HEK293 (cell line): ENCODE measurements around the gene DPYSL4.

Experiments
- CTCF ChIA-PET: fragments of 350-600 bp; formaldehyde crosslinking; extraction: SDS; loops from one replicate; lab custom pipeline; 2021; ENCODE audit warnings: antibody characterized with exemption; lab: Yijun Ruan, JAX
- POLR2A ChIA-PET: fragments of 300-600 bp; formaldehyde crosslinking; extraction: SDS; loops from one replicate; lab custom pipeline; 2020; ENCODE audit warnings: antibody characterized with exemption, inconsistent platforms; lab: Yijun Ruan, JAX
- H3K27ac ChIP-seq: fragments of 200-500 bp; sonication (Bioruptor generic); 2 replicates; pipeline ENCODE4 v1.5.1; 2014; ENCODE audit warnings: low read depth, low read length, control low read depth, inconsistent platforms; ENCODE audit errors: extremely low read depth
- H3K36me3 ChIP-seq, 2 experiments: fragments of 200-500 bp in 1 of 2; sonication (Bioruptor generic) in 1 of 2; 1 replicate in 1 of 2; 2 replicates in 1 of 2; pipeline ENCODE4 v1.5.1; 2014 to 2017; ENCODE audit warnings: inconsistent platforms in 2 of 2, low read length in 2 of 2; ENCODE audit not compliant: control insufficient read depth in 2 of 2, insufficient read depth in 1 of 2
- H3K4me1 ChIP-seq: fragments of 200-500 bp; sonication (Bioruptor generic); 2 replicates; pipeline ENCODE4 v1.5.1; 2014; ENCODE audit warnings: mild to moderate bottlenecking, low read length, inconsistent platforms; ENCODE audit not compliant: control insufficient read depth, insufficient read depth
- H3K4me3 ChIP-seq: 2 replicates; pipeline ENCODE4 v1.5.1; 2011; ENCODE audit warnings: low read depth, mild to moderate bottlenecking, control low read depth, low read length, moderate library complexity
- H3K9me3 ChIP-seq: fragments of 200-500 bp; sonication (Bioruptor generic); 2 replicates; pipeline ENCODE4 v1.5.1; 2014; ENCODE audit warnings: low read depth, low read length, inconsistent platforms; ENCODE audit not compliant: control insufficient read depth, insufficient read depth
- MYNN ChIP-seq: fragments of 450-650 bp; formaldehyde crosslinking; IDR thresholded peaks from 2 replicates; pipeline ENCODE4 v1.5.1; 2016; ENCODE audit warnings: missing biosample characterization, missing genetic modification characterization, borderline replicate concordance
- ZBTB1 ChIP-seq: fragments of 450-650 bp; formaldehyde crosslinking; IDR thresholded peaks from 2 replicates; pipeline ENCODE4 v1.5.1; 2016; ENCODE audit warnings: missing biosample characterization, missing genetic modification characterization
- ZFHX2 ChIP-seq: fragments of 450-650 bp; formaldehyde crosslinking; conservative IDR thresholded peaks from 2 replicates; pipeline ENCODE4 v1.5.1; 2016; ENCODE audit warnings: missing biosample characterization, missing genetic modification characterization
- ZFP37 ChIP-seq: fragments of 450-650 bp; formaldehyde crosslinking; IDR thresholded peaks from 2 replicates; pipeline ENCODE4 v1.5.1; 2016; ENCODE audit warnings: missing biosample characterization, missing genetic modification characterization
- ZNF112 ChIP-seq: fragments of 450-650 bp; formaldehyde crosslinking; IDR thresholded peaks from 2 replicates; pipeline ENCODE4 v1.5.0; 2017; ENCODE audit warnings: missing biosample characterization, missing genetic modification characterization
- ZNF114 ChIP-seq: fragments of 450-650 bp; formaldehyde crosslinking; IDR thresholded peaks from 2 replicates; pipeline ENCODE4 v1.5.0; 2017; ENCODE audit warnings: missing biosample characterization, missing genetic modification characterization
- ZNF132 ChIP-seq: fragments of 450-650 bp; formaldehyde crosslinking; IDR thresholded peaks from 2 replicates; pipeline ENCODE4 v1.5.1; 2017; ENCODE audit warnings: missing biosample characterization, missing genetic modification characterization, borderline replicate concordance
- ZNF426 ChIP-seq: fragments of 450-650 bp; formaldehyde crosslinking; IDR thresholded peaks from 2 replicates; pipeline ENCODE4 v1.5.1; 2017; ENCODE audit warnings: missing biosample characterization, missing genetic modification characterization, mild to moderate bottlenecking, inconsistent platforms, moderate library complexity
- ZNF48 ChIP-seq: fragments of 450-650 bp; formaldehyde crosslinking; IDR thresholded peaks from 2 replicates; pipeline ENCODE4 v1.5.1; 2016; ENCODE audit warnings: missing biosample characterization, missing genetic modification characterization
- ZNF558 ChIP-seq: fragments of 450-650 bp; formaldehyde crosslinking; IDR thresholded peaks from 2 replicates; pipeline ENCODE4 v1.5.1; 2016; ENCODE audit warnings: missing biosample characterization, missing genetic modification characterization
- ZNF585B ChIP-seq: fragments of 450-650 bp; formaldehyde crosslinking; IDR thresholded peaks from 2 replicates; pipeline ENCODE4 v1.5.1; 2016; ENCODE audit warnings: missing biosample characterization, missing genetic modification characterization
- ZNF670 ChIP-seq: fragments of 450-650 bp; formaldehyde crosslinking; IDR thresholded peaks from 2 replicates; pipeline ENCODE4 v1.5.1; 2016; ENCODE audit warnings: missing biosample characterization, missing genetic modification characterization, low read depth
- TF ChIP-seq, protein P1 (sequence below): fragments of 450-650 bp; formaldehyde crosslinking; optimal IDR thresholded peaks from 2 replicates; pipeline ENCODE3; 2016; ENCODE audit warnings: missing biosample characterization, mild to moderate bottlenecking, missing genetic modification characterization
- TF ChIP-seq, protein P2 (sequence below): fragments of 450-650 bp; formaldehyde crosslinking; IDR thresholded peaks from 2 replicates; pipeline ENCODE4 v1.5.1; 2016; ENCODE audit warnings: missing biosample characterization, missing genetic modification characterization
- TF ChIP-seq, protein P3 (sequence below): fragments of 450-650 bp; formaldehyde crosslinking; IDR thresholded peaks from 2 replicates; pipeline ENCODE4 v1.5.1; 2016; ENCODE audit warnings: missing biosample characterization, missing genetic modification characterization, borderline replicate concordance
- TF ChIP-seq, protein P4 (sequence below): fragments of 450-650 bp; formaldehyde crosslinking; IDR thresholded peaks from 2 replicates; pipeline ENCODE4 v1.5.1; 2016; ENCODE audit warnings: missing biosample characterization, missing genetic modification characterization
- TF ChIP-seq, protein P5 (sequence below): fragments of 450-650 bp; formaldehyde crosslinking; IDR thresholded peaks from 2 replicates; pipeline ENCODE4 v1.5.1; 2016; ENCODE audit warnings: missing biosample characterization, missing genetic modification characterization

Gene DPYSL4

DNA sequence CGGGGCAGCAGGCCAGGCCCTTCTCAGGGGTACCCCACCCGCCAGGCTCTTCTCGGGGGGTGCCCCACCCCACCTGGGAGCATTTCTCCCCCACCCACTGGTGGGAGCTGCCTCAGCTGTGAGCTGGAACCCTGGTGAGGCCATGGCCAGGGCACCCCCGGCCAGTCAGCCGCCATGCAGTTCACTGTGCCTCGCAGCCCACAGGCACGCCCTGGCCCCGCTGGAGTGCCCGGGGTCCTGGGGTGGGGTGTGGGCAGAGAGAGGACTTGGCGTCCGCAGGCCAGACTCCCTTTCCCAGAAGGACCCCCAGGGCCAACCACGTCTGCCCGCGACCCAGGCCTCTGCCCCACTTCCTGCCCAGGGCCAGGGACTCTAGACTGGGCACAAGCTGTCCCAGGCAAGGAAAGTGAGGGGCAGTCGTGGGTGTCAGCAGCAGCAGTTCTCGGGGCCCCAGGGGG is 13.1 kb downstream of the DPYSL4 start (continued):
- TF ChIP-seq ZNF132 (tag by site-specific recombination), result no peak
- TF ChIP-seq, protein P1, sequence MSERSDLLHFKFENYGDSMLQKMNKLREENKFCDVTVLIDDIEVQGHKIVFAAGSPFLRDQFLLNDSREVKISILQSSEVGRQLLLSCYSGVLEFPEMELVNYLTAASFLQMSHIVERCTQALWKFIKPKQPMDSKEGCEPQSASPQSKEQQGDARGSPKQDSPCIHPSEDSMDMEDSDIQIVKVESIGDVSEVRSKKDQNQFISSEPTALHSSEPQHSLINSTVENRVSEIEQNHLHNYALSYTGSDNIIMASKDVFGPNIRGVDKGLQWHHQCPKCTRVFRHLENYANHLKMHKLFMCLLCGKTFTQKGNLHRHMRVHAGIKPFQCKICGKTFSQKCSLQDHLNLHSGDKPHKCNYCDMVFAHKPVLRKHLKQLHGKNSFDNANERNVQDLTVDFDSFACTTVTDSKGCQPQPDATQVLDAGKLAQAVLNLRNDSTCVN (tag by site-specific recombination), result no peak
- no peak for TF ChIP-seq ZNF670 (tag by site-specific recombination)

DNA sequence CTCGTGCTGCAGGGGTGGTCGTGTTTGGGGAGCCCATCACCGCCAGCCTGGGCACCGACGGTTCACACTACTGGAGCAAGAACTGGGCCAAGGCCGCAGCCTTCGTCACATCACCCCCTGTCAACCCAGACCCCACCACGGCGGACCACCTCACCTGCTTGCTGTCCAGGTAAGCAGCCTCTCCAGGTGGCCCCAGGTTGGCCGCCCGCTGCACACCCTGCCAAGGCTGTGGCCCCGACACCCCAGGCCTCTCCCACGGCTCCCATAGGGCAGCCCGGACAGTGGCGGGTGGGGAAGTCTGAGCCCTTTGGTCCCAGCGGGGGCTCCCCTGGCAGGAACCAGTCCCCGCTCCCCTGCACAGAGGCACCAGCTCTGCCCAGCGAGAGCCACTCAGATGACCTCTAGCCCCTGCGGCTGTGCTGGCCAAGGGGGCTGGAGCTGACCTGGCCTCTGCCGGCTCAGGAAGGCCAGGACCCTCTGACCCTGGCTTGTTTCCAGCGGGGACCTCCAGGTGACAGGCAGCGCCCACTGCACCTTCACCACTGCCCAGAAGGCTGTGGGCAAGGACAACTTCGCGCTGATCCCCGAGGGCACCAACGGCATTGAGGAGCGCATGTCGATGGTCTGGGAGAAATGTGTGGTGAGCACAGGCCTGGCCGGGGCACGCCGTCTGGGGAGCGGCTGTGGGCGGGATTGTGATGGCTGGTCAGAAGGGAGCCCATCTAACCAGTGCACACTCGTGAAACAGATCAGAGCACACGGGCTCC is 13.8 kb downstream of the DPYSL4 start:
- Histone ChIP-seq H3K4me1 (no peaks in the 10 kb centered on the region), H3K36me3 (no peaks in the 10 kb centered on the region), H3K9me3 (no peaks in the 10 kb centered on the region), H3K27ac (no peak overlapping the region), H3K4me3 (no peak overlapping the region)
- TF ChIP-seq, protein P2, sequence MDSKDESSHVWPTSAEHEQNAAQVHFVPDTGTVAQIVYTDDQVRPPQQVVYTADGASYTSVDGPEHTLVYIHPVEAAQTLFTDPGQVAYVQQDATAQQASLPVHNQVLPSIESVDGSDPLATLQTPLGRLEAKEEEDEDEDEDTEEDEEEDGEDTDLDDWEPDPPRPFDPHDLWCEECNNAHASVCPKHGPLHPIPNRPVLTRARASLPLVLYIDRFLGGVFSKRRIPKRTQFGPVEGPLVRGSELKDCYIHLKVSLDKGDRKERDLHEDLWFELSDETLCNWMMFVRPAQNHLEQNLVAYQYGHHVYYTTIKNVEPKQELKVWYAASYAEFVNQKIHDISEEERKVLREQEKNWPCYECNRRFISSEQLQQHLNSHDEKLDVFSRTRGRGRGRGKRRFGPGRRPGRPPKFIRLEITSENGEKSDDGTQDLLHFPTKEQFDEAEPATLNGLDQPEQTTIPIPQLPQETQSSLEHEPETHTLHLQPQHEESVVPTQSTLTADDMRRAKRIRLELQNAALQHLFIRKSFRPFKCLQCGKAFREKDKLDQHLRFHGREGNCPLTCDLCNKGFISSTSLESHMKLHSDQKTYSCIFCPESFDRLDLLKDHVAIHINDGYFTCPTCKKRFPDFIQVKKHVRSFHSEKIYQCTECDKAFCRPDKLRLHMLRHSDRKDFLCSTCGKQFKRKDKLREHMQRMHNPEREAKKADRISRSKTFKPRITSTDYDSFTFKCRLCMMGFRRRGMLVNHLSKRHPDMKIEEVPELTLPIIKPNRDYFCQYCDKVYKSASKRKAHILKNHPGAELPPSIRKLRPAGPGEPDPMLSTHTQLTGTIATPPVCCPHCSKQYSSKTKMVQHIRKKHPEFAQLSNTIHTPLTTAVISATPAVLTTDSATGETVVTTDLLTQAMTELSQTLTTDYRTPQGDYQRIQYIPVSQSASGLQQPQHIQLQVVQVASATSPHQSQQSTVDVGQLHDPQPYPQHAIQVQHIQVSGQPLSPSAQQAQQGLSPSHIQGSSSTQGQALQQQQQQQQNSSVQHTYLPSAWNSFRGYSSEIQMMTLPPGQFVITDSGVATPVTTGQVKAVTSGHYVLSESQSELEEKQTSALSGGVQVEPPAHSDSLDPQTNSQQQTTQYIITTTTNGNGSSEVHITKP, result no peak
- TF ChIP-seq ZFP37 (tag by site-specific recombination) (no peak), ZBTB1 (tag by site-specific recombination) (no peak), ZNF112 (no peak), ZNF558 (tag by site-specific recombination) (no peak), ZNF585B (tag by site-specific recombination) (no peak), MYNN (tag by site-specific recombination) (no peak)
- TF ChIP-seq, protein P3, sequence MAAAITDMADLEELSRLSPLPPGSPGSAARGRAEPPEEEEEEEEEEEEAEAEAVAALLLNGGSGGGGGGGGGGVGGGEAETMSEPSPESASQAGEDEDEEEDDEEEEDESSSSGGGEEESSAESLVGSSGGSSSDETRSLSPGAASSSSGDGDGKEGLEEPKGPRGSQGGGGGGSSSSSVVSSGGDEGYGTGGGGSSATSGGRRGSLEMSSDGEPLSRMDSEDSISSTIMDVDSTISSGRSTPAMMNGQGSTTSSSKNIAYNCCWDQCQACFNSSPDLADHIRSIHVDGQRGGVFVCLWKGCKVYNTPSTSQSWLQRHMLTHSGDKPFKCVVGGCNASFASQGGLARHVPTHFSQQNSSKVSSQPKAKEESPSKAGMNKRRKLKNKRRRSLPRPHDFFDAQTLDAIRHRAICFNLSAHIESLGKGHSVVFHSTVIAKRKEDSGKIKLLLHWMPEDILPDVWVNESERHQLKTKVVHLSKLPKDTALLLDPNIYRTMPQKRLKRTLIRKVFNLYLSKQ (tag by site-specific recombination), result no peak
- ChIA-PET POLR2A (no interaction called here), CTCF (no interaction called here)

DNA sequence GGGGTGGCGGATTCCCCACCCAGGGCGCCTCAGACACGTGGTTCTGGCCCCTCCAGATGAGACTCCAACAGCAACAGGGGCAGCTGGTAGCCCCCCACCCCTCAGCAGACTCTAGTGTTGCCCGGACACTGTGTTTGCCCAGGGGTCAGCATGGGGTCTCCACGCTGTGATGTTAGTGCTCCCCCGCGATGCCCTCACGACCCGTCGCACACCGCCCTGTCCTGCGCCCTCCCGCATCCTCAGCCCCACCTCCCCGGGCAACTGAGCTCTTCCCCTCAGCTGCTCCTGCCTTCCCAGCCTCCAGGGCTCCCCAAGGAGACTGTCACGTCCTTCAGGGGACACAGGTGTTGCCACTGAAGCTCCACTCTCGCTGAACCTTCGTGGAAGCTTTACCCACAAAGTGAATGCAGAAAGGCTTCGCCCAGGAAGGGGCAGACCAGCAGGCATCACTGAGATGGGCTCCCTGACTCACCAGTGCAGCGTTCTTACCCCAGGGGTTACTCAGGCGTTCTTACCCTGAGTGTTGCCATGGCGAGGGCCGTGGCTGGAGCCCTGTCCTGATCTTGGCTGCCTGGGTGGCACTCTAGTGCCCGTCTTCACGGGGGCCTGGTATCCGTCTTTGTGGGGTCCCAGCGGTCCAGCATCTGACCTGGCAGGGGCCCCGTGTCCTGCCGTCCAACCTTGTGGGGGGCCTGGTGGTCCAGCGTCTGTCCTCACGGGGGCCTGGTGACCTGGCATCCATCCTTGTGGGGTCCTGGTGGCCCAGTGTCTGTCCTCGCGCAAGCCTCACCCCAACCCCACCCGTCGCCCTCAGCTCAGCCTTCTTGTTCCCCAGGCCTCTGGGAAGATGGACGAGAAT is 14.6 kb downstream of the DPYSL4 start:
- H3K27ac ChIP-seq, result no peak overlapping the region
- CTCF ChIA-PET, result no interaction called here
- no peak overlapping the region for H3K4me3 ChIP-seq
- no peaks in the 10 kb centered on the region for H3K4me1 ChIP-seq
- H3K9me3 ChIP-seq, result no peaks in the 10 kb centered on the region
- no peaks in the 10 kb centered on the region for H3K36me3 ChIP-seq
- POLR2A ChIA-PET, result no interaction called here
- TF ChIP-seq ZFHX2 (tag by site-specific recombination) (no peak), ZNF426 (tag by site-specific recombination) (no peak), ZNF48 (tag by site-specific recombination) (no peak), ZNF114 (tag by site-specific recombination) (no peak)
- TF ChIP-seq, protein P4, sequence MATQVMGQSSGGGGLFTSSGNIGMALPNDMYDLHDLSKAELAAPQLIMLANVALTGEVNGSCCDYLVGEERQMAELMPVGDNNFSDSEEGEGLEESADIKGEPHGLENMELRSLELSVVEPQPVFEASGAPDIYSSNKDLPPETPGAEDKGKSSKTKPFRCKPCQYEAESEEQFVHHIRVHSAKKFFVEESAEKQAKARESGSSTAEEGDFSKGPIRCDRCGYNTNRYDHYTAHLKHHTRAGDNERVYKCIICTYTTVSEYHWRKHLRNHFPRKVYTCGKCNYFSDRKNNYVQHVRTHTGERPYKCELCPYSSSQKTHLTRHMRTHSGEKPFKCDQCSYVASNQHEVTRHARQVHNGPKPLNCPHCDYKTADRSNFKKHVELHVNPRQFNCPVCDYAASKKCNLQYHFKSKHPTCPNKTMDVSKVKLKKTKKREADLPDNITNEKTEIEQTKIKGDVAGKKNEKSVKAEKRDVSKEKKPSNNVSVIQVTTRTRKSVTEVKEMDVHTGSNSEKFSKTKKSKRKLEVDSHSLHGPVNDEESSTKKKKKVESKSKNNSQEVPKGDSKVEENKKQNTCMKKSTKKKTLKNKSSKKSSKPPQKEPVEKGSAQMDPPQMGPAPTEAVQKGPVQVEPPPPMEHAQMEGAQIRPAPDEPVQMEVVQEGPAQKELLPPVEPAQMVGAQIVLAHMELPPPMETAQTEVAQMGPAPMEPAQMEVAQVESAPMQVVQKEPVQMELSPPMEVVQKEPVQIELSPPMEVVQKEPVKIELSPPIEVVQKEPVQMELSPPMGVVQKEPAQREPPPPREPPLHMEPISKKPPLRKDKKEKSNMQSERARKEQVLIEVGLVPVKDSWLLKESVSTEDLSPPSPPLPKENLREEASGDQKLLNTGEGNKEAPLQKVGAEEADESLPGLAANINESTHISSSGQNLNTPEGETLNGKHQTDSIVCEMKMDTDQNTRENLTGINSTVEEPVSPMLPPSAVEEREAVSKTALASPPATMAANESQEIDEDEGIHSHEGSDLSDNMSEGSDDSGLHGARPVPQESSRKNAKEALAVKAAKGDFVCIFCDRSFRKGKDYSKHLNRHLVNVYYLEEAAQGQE (tag by site-specific recombination), result no peak
- TF ChIP-seq, protein P5, sequence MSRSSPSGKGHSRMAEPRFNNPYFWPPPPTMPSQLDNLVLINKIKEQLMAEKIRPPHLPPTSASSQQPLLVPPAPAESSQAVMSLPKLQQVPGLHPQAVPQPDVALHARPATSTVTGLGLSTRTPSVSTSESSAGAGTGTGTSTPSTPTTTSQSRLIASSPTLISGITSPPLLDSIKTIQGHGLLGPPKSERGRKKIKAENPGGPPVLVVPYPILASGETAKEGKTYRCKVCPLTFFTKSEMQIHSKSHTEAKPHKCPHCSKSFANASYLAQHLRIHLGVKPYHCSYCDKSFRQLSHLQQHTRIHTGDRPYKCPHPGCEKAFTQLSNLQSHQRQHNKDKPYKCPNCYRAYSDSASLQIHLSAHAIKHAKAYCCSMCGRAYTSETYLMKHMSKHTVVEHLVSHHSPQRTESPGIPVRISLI (tag by site-specific recombination), result no peak
